GM19438 (cell line): ENCODE results near the gene OR51B6.
A peak's percentile ranks its signal among the peaks of the same experiment; 100 is the strongest.
"Not testable (repeated sequence)": the region's sequence is repeated elsewhere in the genome, so short reads cannot be mapped to it uniquely, and the experiment has no call there.

Experiments
- ATAC-seq: cut with Tn5 transposase; IDR thresholded peaks from one replicate; pipeline ENCODE4 v1.9.1; 2021; ENCODE audit warnings: low read depth; ENCODE audit not compliant: unreplicated experiment

OR51B6 gene

GRCh38 chr11:5363679-5364078, 12.4 kb downstream of the OR51B6 start:
- no peak for ATAC-seq

GRCh38 chr11:5364214-5364613, 12.9 kb downstream of the OR51B6 start:
- no peak for ATAC-seq

- ATAC-seq: not testable (repeated sequence)
Observed at GRCh38 chr11:5366365-5366764, 15.1 kb downstream of the OR51B6 start.

GRCh38 chr11:5366856-5367255, 15.5 kb downstream of the OR51B6 start:
- ATAC-seq: no peak

- no peak for ATAC-seq
Observed at GRCh38 chr11:5367448-5368074, 16.3 kb downstream of the OR51B6 start.

GRCh38 chr11:5368502-5369043, 17.3 kb downstream of the OR51B6 start:
- ATAC-seq: peak; percentile 52

- ATAC-seq: peak; percentile 47
Observed at GRCh38 chr11:5369789-5370188, 18.5 kb downstream of the OR51B6 start.

- peak; percentile 97 for ATAC-seq
Observed at GRCh38 chr11:5380740-5381342, 29.5 kb downstream of the OR51B6 start.

GRCh38 chr11:5383576-5383975, 32.3 kb downstream of the OR51B6 start, which contains the start of gene OR51M1:
Gene OR51M1 (plus strand): TSS chr11:5383812. CDS start chr11:5389399, 5,587 bp downstream.
- ATAC-seq: no peak

GRCh38 chr11:5384335-5384734, 33.0 kb downstream of the OR51B6 start:
- ATAC-seq: no peak

- ATAC-seq: no peak
Observed at GRCh38 chr11:5390210-5390609, 38.9 kb downstream of the OR51B6 start.

GRCh38 chr11:5394091-5394490, 42.8 kb downstream of the OR51B6 start:
- ATAC-seq: no peak

- ATAC-seq: no peak
Observed at GRCh38 chr11:5398936-5399335, 47.6 kb downstream of the OR51B6 start.
